WI38 (cell line): ENCODE measurements around the gene TMEM94.

Source experiments
- H3K4me3 ChIP-seq: 2 replicates; pipeline ENCODE4 v1.5.1; 2011; ENCODE audit warnings: low read depth, mild to moderate bottlenecking, control low read depth, low read length
- CTCF ChIP-seq: IDR thresholded peaks from 2 replicates; pipeline ENCODE4 v1.5.1; 2012; ENCODE audit warnings: low read depth, mild to moderate bottlenecking, control low read depth, low read length

TMEM94 gene

DNA sequence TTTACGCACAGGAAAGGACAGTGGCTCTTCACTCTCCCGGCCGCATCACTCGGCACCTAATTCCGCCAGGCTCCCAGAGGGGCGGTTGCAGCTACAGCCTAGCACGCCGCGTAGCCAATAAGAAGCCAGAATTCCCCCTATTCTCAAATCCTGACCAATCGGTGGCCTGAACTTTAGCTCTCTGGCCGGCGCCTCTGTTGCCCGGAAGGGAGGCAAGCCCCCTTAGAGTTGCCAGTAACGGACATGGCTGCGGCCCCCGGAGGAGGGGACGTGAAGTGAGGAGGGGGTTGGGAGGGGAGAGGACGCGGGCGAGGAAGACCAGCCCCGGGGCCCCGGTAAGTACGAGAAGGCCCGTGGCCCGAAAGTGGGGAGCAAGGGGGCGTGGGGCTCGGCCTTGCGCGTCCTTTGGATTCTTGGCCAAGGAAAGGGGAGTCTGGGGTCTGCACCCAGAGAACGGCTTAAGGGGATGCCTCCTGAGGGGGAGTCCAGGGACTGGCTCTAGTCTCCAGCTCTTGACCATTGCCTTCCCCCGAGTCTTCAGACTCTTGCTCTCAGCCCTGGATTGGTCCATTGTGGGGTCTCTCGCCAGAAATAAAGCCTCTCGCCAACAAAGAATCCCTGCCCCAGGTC, at the start of gene TMEM94:
TSS of gene TMEM94 (plus strand) at position 219 of the 630 bp plus-strand sequence. CDS start 15,271 bp downstream, outside the sequence.
- H3K4me3 ChIP-seq: peak within 1 kb of the TSS; percentile 97
- no peak for TF ChIP-seq CTCF

GRCh38 chr17:75407655-75408352, 48.6 kb upstream of the TMEM94 start:
- H3K4me3 ChIP-seq: no peak overlapping the region
- TF ChIP-seq CTCF: no peak

DNA sequence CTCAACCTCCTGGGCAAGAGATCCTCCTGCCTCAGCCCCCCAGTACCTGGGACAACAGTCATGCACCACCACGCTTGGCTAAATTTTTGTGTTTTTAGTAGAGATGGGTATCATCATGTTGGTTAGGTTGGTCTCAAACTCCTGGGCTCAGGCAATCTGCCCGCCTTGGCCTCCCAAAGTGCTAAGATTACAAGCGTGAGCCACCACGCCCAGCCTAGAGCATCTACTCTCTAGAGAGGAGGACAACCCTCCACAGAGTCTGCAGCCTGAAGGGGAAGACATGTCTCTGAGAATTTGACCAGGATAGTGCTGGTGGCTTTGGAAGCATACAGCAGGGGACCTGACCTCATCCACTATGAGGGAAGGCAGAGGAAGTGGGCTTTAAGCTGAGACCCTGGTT, 46.3 kb upstream of the TMEM94 start:
- H3K4me3 ChIP-seq: no peak overlapping the region
- no peak for TF ChIP-seq CTCF

GRCh38 chr17:75411328-75412067, 44.9 kb upstream of the TMEM94 start:
- TF ChIP-seq CTCF: no peak

GRCh38 chr17:75412455-75413317, 43.7 kb upstream of the TMEM94 start:
- peak; percentile 67 for TF ChIP-seq CTCF
- no peak overlapping the region for H3K4me3 ChIP-seq

More at GRCh38 chr17:75411328-75412067, 44.9 kb upstream of the TMEM94 start:
- no peak overlapping the region for H3K4me3 ChIP-seq

DNA sequence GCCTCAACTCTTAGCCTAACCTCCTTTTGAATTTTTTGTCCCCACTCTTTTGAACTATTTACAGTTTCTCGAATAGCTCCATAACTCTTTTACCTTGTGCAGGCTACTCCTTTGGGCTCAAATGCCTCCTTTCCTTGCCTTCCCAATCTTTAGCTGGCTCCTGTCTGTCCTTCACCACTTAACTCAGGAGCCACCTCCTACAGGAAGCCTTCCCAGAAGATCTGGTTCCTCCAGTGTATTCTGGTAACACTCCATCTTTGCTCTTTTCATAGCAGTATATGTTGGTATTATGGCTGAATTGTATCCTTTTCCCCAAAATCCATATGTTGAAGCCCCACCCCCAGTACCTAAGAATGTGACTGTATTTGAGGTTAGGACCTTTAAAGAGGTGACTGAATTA, 41.9 kb upstream of the TMEM94 start:
- H3K4me3 ChIP-seq: no peak overlapping the region
- no peak for TF ChIP-seq CTCF
